Astrocyte of the hippocampus (primary cell): Measurements from ENCODE around the gene SDC3.
A peak's percentile ranks its signal among the peaks of the same experiment; 100 is the strongest.
"Not testable (repeated sequence)": the region's sequence is repeated elsewhere in the genome, so short reads cannot be mapped to it uniquely, and the experiment has no call there.

Source experiments
- DNase-seq: peaks from one replicate; pipeline ENCODE4 v3.0.0; 2011; ENCODE audit warnings: low read depth, low spot score

SDC3 gene

DNA sequence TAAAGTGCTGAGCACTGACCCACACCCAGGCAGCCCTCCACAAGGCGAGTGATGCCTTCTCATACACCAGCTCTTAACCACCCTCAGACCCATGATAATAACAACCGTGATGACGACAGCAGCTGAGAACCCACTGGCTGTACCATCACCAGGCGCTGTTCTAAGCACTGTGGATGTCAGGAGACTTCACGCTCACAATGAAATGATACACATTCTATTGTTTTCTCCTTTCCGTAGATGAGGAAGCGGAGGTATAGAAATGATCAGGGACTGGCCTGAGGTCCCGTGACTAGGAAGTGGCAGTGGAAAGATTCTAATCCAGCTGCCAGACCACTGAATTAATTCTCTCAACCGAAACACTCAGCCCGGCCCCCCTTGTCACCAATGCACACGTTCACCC lies 32.6 kb downstream of the SDC3 start:
- DNase-seq: no peak

DNA sequence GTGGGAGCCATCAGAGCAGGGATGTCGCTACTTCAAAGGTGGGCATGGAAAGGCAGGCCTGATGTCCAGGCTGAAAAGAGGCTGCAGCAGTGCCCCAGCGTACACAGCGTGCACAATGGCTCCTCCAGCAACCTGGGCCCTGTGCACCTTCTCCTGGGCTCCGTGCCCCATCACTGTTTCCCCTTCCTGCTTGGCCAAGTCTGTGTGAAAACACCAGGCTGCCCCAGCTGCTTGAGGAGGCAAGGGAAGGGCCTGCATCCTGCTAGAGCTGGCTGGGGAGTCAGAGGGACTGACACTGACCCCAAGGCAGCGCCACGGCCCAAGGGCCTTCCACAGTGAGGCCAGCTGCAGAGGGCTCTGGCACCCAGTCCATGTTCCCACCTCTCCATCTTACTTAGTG lies 33.4 kb downstream of the SDC3 start:
- DNase-seq: no peak

DNA sequence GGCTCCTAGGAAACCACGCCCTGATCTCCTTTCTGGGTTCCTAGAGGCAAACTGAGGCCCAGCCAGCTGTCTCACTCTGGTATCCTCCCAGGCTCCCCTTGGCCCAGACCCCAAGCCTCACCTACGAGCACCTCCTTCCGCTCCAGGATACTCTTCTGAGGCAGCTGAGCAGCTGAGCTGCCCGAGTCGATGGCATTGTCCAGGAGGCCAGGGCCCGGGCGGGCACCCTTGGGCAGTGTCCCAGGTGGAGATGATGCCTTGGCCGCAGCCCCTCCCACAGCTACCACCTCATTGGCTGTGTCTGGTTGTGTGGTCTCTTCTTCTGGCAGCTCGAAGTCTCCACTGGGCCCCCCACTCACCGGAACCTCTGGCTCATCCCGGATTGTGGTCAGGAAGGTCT lies 34.4 kb downstream of the SDC3 start:
- no peak for DNase-seq

DNA sequence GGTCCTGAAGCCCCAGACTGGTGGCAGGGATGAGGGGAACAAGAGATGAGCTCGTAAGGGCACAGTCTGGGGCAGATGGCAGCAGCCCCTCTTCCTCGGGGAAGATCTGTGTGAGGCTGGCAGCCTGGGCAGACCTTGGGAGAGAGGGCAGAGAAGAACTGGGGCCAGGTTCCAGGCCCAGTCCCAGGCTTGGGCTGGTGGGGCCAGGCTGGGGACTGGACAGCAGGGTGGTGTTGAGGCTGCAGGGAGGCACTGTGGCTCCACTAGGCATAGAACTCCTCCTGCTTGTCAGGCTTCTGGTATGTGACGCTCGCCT lies 35.7 kb downstream of the SDC3 start:
- no peak for DNase-seq

DNA sequence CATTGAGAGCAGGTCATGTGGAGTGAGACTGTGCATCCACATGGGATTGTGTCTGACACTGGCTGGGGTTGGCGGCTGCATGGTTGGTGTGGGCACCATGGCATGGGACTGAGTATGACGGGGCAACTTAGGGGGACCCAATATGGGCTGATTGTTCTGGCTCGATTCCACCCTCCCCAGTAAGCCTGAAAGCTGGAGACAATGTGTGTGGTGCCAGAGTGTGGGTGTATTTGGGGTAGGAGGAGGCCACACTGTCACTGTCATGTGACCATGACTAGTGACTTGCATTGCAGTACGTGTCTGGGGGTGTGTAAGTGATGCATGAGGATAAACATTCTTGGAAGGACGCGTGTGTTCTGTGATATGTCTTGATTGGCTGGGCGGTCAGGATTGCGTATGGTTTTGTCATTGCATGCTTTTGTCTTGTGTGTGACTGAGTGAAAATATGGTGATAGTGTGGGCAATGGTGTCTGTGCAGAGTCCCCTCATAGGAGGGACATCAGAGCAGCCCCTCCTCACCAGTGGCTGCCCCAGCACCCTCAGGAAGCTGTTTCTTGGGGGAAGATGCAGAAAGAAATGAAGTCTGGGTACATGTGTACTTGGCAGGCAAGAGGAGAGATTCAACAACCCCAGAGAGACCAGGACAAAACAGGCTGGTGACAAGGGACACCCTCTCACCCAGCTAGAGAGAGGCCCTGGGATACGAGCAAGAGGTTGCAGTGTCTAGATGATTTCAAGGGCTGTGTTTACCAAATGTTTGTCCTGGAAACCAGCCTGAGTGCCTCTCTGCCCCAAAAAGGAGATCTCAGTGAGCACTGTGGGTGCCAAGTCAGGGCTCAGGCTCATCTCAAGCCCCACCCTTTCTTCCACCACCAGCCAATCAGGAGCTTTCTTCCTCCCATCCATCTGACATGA lies 36.3 kb downstream of the SDC3 start:
- DNase-seq: no peak

DNA sequence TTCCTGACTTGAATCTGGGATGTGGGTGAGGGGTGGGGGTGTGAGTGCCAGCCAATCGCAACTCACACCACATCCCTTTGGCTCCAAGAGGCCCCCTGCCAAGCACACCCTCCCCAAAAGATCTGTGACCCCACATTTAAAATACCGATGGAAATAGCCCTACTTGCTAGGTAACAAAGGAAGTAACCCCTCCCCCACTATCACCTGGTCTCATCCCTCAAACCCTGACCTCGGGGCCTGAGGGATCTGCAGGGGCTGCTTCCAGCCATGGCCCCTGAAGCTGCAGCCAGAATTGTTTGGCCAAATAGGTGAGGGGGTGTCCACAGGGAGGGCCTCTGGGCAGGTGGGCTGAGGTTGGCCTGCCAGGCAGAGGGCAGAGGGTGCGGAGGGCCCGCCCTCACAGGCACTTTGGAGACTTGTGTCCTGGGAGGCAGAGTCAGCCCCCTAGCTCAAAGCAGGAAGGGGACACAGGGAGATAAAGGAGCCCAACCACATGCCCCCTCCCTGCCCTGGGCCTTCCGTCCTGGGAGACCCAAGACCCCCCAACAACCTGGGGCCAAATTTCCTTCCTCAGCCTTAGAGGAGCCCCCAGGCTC lies 37.2 kb downstream of the SDC3 start:
- no peak for DNase-seq

DNA sequence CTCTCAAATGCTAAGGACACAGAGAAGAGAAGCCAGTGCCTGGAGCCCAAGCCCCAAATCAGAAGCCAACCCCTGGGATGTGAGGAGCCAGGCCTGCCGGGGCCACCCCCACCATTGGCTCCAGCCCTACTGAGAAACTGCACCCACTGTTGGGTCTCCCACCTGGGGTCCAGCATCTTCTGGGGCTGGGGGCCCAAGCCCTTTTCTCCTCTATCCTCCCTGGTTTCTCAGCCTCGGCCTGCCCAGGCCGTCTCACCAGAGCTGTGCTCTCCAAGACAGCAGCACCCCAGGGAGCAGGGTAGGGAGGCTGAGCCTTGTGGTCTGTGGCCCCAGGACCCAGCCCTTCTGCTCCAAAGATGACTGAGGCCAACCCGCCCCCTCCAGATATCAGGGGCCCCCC lies 37.9 kb downstream of the SDC3 start:
- no peak for DNase-seq

DNA sequence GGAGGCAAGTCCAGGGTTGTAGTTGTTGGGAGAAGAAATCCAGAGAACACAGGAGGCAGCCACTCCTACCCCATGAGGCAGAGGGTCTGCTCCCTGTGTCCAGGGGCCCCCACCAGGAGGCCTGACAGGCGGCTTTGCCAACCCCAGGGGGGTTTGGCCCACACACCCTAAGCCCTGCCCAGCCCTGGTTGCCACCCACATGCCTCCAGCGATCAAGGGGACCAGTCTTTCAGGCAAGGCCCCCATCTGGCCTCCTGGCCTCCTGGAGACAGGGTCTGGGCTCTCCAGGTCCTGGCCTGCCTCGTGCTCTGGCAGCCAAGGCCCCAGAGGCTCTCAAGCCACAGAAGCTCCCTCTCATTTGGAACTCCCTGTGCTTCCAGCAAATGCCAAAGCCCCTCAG lies 38.5 kb downstream of the SDC3 start:
- no peak for DNase-seq

DNA sequence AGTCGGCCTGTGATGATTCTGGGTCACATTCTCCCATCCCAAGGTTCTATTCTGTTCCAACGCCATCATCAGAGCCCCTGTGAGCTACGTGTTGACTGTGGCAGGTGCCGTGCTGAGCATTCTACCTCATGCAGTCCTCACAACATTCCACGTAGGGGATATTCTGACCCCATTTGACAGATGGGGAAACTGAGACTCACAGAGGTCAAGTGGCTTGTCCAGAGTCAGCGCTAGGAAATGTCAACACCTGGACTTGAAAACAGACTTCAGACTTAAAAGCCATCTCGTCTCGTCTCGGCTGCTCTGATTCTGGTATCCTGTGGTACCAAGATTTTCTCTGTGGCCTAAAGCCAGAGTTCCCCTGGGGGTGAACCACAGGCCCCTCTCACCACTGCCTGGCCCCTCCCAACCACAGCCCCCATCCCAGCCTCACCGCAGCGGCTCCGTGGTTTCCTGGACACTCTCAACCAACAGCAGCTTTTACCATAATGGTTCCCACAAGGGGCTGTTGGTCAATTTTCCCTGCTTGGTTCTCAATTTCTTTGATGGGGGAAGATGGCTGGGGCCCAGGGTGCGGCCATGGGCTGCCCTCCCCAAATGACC lies 39.6 kb downstream of the SDC3 start:
- peak; percentile 39 for DNase-seq

DNA sequence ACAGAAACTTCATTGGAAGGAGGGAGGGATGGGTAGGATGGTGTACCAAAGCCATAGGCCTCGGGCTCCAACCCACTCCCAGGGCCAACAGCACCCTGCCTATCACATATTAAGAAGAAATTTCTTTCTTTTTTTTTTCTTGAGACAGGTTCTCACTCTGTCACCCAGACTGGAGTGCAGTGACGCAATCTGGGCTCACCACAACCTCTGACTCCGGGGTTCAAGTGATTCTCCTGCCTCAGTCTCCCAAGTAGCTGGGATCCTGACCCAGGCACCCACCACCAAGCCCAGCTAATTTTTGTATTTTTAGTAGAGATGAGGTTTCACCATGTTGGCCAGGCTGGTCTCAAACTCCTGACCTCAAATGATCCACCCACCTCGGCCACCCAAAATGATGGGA lies 40.5 kb downstream of the SDC3 start:
- DNase-seq: not testable (repeated sequence)

DNA sequence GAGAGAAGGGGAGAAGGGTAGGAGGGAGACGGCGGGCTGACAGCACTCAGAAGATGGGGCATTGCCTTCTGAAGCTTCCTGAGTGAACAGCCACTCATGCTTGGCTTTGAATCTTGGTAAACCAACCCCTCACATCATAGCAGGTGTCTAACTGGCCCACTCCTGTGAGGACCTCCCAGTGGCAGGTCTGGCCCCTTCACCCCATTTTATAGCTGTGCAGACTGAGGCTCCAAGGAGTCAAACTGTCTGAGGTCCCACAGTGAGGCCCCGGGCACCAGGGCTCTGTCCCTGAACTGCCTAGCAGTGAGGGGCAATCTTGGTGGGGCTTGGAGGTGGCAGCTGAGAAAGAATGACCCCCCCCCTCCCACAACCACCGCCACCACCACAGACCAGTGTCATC lies 41.0 kb downstream of the SDC3 start:
- no peak for DNase-seq

DNA sequence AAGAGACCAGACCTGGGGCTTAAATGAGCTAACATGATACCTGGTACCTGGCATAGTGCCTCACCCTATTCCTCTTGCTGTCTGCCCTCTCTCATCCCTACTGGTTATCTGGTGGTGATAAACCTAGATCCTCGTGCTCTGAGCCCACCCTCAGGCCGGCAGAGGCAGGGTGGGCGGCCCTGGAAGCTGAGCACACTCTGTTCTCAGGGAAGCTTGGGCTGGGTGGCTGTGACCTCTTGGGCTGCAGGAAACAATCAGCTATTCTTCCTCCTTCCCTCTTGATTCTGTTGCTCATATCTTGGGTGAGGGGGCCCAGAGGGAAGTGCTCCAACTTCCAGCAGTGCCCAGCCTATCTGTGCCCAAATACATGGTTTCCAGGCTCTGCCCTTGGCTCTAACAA lies 42.0 kb downstream of the SDC3 start:
- no peak for DNase-seq

DNA sequence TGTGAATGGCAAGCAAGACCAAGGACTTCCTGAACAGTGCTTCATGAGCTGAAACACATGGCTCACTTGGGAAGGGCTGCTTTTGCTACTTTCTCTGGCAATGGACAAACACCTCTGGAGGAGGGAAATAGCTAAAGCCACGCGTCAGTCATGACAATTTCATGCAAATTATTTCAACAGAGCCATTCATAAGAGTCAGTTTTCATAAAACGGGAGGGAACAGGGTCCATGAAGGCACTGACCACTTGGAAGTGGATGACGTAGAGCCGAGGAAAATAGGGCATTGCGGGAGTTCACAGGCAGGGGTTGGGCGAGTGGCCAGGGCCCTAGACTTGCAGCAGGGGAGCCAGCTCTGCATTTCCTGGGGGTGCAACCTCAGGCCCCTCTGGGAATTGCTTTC lies 43.9 kb downstream of the SDC3 start:
- no peak for DNase-seq

DNA sequence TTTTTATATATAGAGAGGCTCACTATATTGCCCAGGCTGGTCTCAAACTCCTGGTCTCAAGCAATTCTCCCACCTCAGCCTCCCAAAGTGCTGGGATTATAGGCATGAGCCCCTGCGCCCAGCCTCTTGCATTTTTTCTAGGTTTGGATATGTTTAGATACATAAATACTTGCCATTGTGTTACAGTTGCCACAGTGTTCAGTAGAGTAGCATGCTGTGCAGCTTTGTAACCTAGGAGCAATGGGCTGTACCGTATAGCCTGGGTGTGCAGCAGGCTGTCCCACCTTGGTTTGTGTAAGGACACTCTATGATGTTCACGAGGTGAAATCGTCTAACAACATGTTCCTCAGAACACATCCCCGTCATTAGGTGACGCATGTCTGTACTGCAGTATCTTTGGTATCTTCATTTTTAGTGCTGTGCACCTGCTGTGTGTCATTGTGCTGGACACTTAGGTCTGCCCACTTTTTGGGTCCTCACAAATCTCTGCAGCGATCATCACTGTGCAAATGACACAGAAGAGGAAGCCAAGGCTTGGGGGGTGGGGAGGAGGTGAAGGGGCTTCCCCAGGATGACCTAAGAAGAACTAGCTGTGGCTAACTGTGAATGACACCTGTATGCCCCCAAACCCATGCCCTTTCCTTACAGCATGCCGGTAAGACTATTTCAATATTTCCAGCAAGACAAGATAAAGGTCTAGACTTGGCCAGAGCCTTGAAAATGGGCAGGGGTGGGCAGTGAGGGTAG lies 44.5 kb downstream of the SDC3 start:
- no peak for DNase-seq

DNA sequence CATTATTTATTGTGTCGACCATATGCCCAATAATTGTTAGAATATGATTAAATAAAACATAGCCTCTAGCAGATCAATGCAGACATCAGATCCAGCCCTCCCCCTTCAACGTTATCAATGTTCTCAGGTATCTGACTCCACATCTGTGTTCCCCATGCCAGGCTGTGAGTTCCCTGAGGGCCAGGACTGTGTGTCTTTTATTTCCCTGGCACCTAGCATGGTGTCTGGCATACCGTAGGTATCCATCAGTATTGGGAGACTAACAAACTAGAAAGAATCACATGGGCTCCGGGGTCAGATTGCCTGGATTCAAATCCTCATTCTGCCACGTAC lies 48.3 kb downstream of the SDC3 start:
- DNase-seq: no peak

DNA sequence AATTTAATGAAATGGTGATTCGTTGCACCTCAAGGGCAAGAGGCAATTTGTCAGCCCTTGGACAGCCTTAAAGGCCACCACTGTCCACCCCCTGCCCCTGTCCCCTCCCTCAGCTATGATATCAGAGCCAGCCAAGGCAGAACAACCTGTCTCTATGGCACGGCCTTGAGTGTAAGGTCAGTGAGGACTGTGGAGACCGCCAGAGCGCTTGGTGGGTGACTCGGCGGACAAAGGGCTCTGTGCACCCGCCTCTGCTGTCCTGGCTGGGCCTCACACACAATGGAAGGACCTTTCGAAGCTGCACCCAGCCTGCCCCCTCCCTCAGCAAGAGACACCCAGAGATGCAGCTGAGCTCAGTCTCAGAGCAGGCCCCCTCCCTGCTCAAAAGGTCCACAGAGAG lies 50.6 kb downstream of the SDC3 start:
- no peak for DNase-seq

DNA sequence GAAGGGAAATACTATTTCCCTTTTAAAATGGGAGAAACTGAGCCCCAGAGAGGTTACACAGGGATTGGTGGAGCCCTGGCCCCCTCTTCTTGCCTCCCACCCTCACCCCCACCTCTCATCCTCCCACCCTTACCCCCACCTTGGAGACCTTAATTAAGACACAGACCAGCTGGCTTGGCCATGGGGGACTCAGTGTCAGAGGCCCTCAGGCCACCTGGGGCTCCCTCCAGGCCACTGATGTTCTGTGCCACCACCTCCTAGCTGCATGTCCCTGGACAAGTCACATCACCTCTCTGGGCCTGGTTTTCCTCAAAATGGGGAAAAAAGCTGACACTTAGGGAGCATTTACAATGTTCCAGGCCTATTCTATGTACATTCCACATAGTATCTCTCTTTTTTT lies 51.5 kb downstream of the SDC3 start:
- DNase-seq: no peak

DNA sequence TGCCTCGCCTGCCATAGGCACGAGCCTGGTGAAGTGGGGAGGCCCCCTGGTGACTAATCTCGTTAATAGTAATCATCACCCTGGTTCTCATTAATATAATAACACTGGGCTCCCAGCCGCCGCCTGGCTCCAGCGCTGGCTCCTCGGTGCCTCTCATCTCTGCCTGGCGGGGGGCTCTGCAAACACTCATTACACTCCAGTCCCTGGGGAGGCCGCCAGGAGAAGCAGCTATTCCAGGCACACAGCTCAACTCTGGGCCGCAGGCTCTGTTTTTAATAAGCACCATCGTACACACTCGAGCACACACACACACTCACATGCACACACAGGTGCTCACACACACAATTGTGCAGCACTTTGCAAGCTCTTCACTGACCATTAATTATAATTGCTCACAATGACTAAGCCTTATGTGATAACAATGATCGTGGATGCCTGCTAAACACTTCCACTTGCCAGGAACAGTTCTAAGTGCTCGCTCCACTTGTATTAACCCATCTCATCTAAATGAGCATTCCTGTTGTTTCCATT lies 52.2 kb downstream of the SDC3 start:
- DNase-seq: peak; percentile 83

DNA sequence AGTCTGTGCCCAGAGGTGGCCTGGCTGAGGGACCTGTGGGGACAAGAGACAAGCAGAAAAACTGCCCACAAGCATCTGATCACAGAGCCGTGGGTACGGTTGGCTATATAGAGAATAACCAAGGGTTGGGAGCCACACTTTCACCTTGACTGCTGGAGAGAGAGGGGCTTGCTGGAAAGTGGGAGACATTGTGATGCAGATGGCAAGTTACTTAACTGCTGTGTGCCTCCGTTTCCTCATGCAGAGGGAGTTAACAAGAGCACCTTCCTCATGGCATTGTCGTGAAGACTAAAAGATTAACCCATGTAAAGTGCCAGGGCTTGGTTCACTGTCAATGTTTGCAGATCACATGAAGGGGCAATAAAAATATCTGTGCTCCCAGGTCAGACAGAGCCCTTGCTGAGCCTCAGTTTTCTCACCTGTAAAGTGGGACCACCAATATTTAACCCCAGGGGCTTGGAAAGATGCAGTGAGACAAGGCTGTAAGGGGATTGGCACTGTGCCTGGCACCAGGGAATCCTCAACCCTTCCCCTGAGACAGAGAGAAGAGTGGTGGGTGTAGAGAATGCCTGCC lies 52.8 kb downstream of the SDC3 start:
- DNase-seq: no peak

DNA sequence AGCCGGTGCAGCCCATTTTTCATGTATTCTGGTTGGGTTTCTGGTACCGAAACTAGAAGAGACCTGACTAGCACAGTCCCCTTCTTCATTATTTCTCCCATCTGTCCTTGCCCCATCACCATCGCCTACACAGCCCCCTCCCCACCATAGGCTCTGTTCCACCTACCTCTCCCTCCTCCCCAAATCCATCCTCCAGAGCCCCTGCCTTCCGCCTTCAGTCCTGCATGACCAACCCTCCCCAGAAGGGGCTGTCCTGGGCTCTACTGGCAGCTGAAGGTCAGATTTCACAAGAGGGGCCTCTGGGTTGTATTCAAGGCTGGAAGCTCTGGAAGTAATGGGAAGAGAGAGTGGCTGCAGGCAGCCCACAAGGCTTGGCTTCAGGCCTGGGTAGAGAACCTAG lies 55.2 kb downstream of the SDC3 start:
- DNase-seq: no peak

DNA sequence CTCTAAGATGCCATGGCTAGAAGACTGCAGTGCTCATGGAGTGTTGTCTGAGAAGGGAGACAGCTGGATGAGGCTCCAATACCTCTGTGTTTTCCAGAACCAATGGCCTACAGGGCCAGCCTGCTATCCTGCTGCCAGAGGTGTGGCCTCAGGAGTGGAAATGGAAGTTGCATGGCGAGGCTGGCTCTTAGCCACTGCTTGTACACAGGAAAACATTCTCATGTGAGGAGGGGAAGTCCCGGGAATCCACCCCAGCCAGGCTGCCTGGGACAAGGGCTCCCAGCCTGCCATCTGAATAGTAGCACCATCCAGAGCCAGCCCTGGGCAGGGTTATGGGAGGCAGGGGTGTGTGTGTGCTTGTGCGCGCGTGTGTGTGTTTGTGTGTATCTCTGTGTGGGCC lies 56.5 kb downstream of the SDC3 start:
- DNase-seq: peak; percentile 69

DNA sequence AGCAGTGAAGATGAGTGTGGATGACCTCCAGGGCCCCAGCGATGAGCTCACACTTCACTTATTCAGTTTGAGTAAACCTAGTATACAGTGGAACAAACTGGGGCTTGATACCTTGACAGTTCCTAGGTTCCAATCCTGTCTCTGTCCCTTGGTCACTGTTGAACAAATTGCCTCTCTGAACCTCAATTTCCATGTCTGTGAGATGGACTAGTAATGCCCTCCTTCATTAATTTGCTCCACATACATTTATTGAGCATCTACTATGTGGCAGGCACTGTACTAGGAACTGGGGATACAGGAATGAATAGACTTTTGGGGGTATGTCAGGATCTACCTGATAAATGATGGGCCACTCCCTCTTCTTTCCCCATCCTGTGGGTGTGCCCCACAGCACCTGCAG lies 57.3 kb downstream of the SDC3 start:
- DNase-seq: no peak
